Measurements from ENCODE around the gene OR51D1. TPM values are rescaled to one million over a fixed set of nuclear protein-coding genes. Genes with fewer than 3 reads are reported as not detected.
A peak's percentile ranks its signal among the peaks of the same experiment; 100 is the strongest.

OR51D1 gene
- total and polyA plus RNA-seq, 4 donors = not detected

DNA sequence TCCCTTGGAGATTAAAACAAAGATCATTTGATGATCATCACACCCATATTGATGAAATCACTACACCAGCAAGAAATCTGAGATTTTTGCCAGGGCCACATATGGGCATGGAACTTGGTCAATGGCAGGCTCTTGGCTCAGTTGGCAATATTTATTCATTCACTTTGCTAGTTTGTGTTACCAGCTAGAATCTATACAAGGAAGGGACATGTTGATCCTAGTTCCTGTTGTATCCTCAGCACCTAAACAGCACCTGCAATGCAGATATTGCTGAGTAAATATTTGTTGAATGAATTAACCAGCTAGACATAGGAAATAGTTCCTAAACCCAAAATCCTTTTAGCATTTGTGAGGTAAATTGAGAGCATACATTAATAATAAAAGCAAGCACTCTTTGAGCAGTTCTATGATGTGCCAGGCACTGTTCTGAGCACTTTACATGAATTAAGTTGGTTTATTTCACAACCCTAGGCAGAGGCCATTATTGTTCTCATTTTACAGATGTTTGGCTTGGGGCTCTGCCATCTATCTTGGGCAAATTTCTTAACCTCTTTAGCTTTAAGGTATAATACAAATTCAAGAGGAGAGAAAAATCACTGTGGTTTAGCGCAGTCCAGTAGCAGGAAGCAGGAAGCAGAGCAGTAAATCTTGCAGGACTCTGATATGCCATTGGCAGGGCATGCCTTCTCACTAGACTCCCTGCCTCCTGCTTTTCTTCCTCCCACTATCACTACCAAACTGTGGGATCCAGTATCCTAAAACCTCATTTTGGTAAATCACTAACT is 30.9 kb upstream of the OR51D1 start:
- TF ChIP-seq, protein P1, sequence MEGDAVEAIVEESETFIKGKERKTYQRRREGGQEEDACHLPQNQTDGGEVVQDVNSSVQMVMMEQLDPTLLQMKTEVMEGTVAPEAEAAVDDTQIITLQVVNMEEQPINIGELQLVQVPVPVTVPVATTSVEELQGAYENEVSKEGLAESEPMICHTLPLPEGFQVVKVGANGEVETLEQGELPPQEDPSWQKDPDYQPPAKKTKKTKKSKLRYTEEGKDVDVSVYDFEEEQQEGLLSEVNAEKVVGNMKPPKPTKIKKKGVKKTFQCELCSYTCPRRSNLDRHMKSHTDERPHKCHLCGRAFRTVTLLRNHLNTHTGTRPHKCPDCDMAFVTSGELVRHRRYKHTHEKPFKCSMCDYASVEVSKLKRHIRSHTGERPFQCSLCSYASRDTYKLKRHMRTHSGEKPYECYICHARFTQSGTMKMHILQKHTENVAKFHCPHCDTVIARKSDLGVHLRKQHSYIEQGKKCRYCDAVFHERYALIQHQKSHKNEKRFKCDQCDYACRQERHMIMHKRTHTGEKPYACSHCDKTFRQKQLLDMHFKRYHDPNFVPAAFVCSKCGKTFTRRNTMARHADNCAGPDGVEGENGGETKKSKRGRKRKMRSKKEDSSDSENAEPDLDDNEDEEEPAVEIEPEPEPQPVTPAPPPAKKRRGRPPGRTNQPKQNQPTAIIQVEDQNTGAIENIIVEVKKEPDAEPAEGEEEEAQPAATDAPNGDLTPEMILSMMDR (IDR thresholded peaks at IDR 0.05; ENCODE audit: low read depth, low read length, missing input control) = no peak
- TF ChIP-seq TAF1 (conservative IDR thresholded peaks at IDR 0.05) (no peak), JUND (IDR thresholded peaks at IDR 0.05) (no peak), FOXA1 (IDR thresholded peaks at IDR 0.05) (no peak), GABPA (IDR thresholded peaks at IDR 0.05 in 1 of 2, conservative IDR thresholded peaks at IDR 0.05 in 1 of 2) (no peak), YY1 (IDR thresholded peaks at IDR 0.05) (peak; percentile 44)
- TF ChIP-seq, protein P2, sequence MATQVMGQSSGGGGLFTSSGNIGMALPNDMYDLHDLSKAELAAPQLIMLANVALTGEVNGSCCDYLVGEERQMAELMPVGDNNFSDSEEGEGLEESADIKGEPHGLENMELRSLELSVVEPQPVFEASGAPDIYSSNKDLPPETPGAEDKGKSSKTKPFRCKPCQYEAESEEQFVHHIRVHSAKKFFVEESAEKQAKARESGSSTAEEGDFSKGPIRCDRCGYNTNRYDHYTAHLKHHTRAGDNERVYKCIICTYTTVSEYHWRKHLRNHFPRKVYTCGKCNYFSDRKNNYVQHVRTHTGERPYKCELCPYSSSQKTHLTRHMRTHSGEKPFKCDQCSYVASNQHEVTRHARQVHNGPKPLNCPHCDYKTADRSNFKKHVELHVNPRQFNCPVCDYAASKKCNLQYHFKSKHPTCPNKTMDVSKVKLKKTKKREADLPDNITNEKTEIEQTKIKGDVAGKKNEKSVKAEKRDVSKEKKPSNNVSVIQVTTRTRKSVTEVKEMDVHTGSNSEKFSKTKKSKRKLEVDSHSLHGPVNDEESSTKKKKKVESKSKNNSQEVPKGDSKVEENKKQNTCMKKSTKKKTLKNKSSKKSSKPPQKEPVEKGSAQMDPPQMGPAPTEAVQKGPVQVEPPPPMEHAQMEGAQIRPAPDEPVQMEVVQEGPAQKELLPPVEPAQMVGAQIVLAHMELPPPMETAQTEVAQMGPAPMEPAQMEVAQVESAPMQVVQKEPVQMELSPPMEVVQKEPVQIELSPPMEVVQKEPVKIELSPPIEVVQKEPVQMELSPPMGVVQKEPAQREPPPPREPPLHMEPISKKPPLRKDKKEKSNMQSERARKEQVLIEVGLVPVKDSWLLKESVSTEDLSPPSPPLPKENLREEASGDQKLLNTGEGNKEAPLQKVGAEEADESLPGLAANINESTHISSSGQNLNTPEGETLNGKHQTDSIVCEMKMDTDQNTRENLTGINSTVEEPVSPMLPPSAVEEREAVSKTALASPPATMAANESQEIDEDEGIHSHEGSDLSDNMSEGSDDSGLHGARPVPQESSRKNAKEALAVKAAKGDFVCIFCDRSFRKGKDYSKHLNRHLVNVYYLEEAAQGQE (IDR thresholded peaks at IDR 0.05) = no peak
- WGBS = 67% methylated on average over 1 of the region's 1 CpG
- Histone ChIP-seq H3K27ac (ENCODE audit: low read depth in 1 of 2, low read length in 2 of 2) (no peak overlapping the region), H3K4me1 (ENCODE audit: control insufficient read depth in 4 of 4, insufficient read depth in 4 of 4, low read length in 3 of 4) (peaks cover 0 to 12% (median 4%) of the 10 kb centered on the region in 4 donors), H3K27me3 (ENCODE audit: control insufficient read depth in 4 of 4, insufficient read depth in 4 of 4, low read length in 3 of 4) (no peaks in the 10 kb centered on the region), H3K36me3 (ENCODE audit: control insufficient read depth in 4 of 4, insufficient read depth in 3 of 4, low read depth in 1 of 4, low read length in 3 of 4) (peaks cover 0 to 29% (median 16%) of the 10 kb centered on the region in 4 donors), H3K4me3 (ENCODE audit: low read depth in 1 of 3, low read length in 3 of 3) (peak overlapping the region in 1 of 3 donors; percentile 79), H3K9me3 (ENCODE audit: control insufficient read depth in 4 of 4, low read length in 3 of 4) (no peaks in the 10 kb centered on the region), H3K9ac (ENCODE audit: low read depth in 1 of 2, low read length in 2 of 2) (no peak overlapping the region)
- no peak for DNase-seq (ENCODE audit: low spot score)

DNA sequence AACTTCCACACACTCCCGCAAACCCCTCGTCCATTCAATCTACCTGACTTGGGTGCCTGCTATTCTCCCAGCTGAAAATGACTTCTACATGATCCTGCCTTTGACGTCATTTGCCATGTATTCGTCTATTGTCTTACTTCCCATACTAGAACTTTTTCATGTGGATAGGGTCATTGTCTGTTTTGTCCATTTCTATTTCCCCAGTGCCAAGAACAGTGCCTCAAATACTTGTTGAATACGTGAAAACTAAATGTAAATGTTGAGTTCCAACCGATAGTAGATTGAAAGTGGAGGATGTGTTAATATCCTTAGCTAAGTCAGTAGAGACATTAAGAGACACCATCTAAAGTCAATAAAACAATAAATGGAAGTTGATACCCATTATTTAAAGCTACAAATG is 30.2 kb upstream of the OR51D1 start:
- H3K36me3 ChIP-seq (ENCODE audit: control insufficient read depth in 4 of 4, insufficient read depth in 3 of 4, low read depth in 1 of 4, low read length in 3 of 4) = peaks cover 0 to 22% (median 10%) of the 10 kb centered on the region in 4 donors
- H3K4me1 ChIP-seq (ENCODE audit: control insufficient read depth in 4 of 4, insufficient read depth in 4 of 4, low read length in 3 of 4) = peaks cover 0 to 12% (median 4%) of the 10 kb centered on the region in 4 donors
- peak overlapping the region; percentile 79 to 91 (median 87) for H3K4me3 ChIP-seq (ENCODE audit: low read depth in 1 of 3, low read length in 3 of 3)
- TF ChIP-seq FOXA2 (IDR thresholded peaks at IDR 0.05) (no peak), NR2F2 (IDR thresholded peaks at IDR 0.05) (no peak), HNF4G (IDR thresholded peaks at IDR 0.05) (no peak), GABPA (IDR thresholded peaks at IDR 0.05 in 1 of 2, conservative IDR thresholded peaks at IDR 0.05 in 1 of 2) (no peak), YY1 (IDR thresholded peaks at IDR 0.05) (no peak), RAD21 (IDR thresholded peaks at IDR 0.05) (no peak), RXRA (IDR thresholded peaks at IDR 0.05) (no peak), SP1 (IDR thresholded peaks at IDR 0.05) (no peak), JUND (IDR thresholded peaks at IDR 0.05) (no peak), FOXA1 (IDR thresholded peaks at IDR 0.05) (no peak), HNF4A (conservative IDR thresholded peaks at IDR 0.05) (no peak), EGR1 (IDR thresholded peaks at IDR 0.05; ENCODE audit: low read depth in 2 of 2) (no peak)
- TF ChIP-seq, protein P1 (IDR thresholded peaks at IDR 0.05; ENCODE audit: low read depth, low read length, missing input control) = no peak
- TF ChIP-seq, protein P2 (IDR thresholded peaks at IDR 0.05) = no peak
- TF ChIP-seq, protein P3, sequence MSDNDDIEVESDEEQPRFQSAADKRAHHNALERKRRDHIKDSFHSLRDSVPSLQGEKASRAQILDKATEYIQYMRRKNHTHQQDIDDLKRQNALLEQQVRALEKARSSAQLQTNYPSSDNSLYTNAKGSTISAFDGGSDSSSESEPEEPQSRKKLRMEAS (IDR thresholded peaks at IDR 0.05) = no peak
- TF ChIP-seq, protein P4, sequence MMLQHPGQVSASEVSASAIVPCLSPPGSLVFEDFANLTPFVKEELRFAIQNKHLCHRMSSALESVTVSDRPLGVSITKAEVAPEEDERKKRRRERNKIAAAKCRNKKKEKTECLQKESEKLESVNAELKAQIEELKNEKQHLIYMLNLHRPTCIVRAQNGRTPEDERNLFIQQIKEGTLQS (IDR thresholded peaks at IDR 0.05) = no peak

More for the DNA sequence above, 30.2 kb upstream of the OR51D1 start:
- Histone ChIP-seq H3K9me3 (ENCODE audit: control insufficient read depth in 4 of 4, low read length in 3 of 4) (no peaks in the 10 kb centered on the region), H3K27me3 (ENCODE audit: control insufficient read depth in 4 of 4, insufficient read depth in 4 of 4, low read length in 3 of 4) (no peaks in the 10 kb centered on the region), H3K27ac (ENCODE audit: low read depth in 1 of 2, low read length in 2 of 2) (no peak overlapping the region), H3K9ac (ENCODE audit: low read depth in 1 of 2, low read length in 2 of 2) (peak overlapping the region; percentile 50 to 76)
- no peak for DNase-seq (ENCODE audit: low spot score)
- whole genome bisulfite sequencing = 59% methylated on average over 6 of the region's 6 CpGs
